NCI-H2171 (cell line): Measurements from ENCODE around the gene KIF18A.
"Not testable (repeated sequence)": the region's sequence is repeated elsewhere in the genome, so short reads cannot be mapped to it uniquely, and the experiment has no call there.

ENCODE experiments used
- DNase-seq: peaks from one replicate; lab custom pipeline; 2025; lab: John Stamatoyannopoulos, UW

KIF18A gene

GRCh38 chr11:28106353-28107043, 1.5 kb downstream of the KIF18A start:
- DNase-seq, result no peak

GRCh38 chr11:28105869-28106268, 2.1 kb downstream of the KIF18A start:
- no peak for DNase-seq

- no peak for DNase-seq
Measured at GRCh38 chr11:28104984-28105383, 3.0 kb downstream of the KIF18A start.

- no peak for DNase-seq
Measured at GRCh38 chr11:28104425-28104824, 3.5 kb downstream of the KIF18A start.

- DNase-seq, result not testable (repeated sequence)
Measured at GRCh38 chr11:28102300-28102699, 5.7 kb downstream of the KIF18A start.

- DNase-seq, result no peak
Measured at GRCh38 chr11:28100665-28101064, 7.3 kb downstream of the KIF18A start.

GRCh38 chr11:28099715-28100114, 8.2 kb downstream of the KIF18A start:
- no peak for DNase-seq

GRCh38 chr11:28098257-28098656, 9.7 kb downstream of the KIF18A start:
- DNase-seq, result no peak

- DNase-seq, result no peak
Measured at GRCh38 chr11:28092786-28093185, 15.2 kb downstream of the KIF18A start.

- no peak for DNase-seq
Measured at GRCh38 chr11:28090052-28090749, 17.8 kb downstream of the KIF18A start.

GRCh38 chr11:28089378-28089777, 18.6 kb downstream of the KIF18A start:
- no peak for DNase-seq

GRCh38 chr11:28087693-28088092, 20.3 kb downstream of the KIF18A start:
- DNase-seq, result not testable (repeated sequence)

GRCh38 chr11:28087192-28087591, 20.8 kb downstream of the KIF18A start:
- not testable (repeated sequence) for DNase-seq

- DNase-seq, result no peak
Measured at GRCh38 chr11:28086569-28086968, 21.4 kb downstream of the KIF18A start.

- no peak for DNase-seq
Measured at GRCh38 chr11:28083118-28083517, 24.8 kb downstream of the KIF18A start.

GRCh38 chr11:28077521-28077920, 30.4 kb downstream of the KIF18A start:
- no peak for DNase-seq

GRCh38 chr11:28072321-28072720, 35.6 kb downstream of the KIF18A start:
- no peak for DNase-seq

- no peak for DNase-seq
Measured at GRCh38 chr11:28071305-28071704, 36.7 kb downstream of the KIF18A start.

GRCh38 chr11:28058333-28058732, 49.6 kb downstream of the KIF18A start:
- no peak for DNase-seq

- no peak for DNase-seq
Measured at GRCh38 chr11:28054821-28055220, 53.1 kb downstream of the KIF18A start.

- no peak for DNase-seq
Measured at GRCh38 chr11:28049338-28050216, 58.4 kb downstream of the KIF18A start.

- no peak for DNase-seq
Measured at GRCh38 chr11:28048812-28049211, 59.1 kb downstream of the KIF18A start.
